Embryonic facial prominence (tissue), 1 donor: ENCODE data around the gene CHN2.

Experiments used
- DNase-seq: peaks from one replicate; pipeline ENCODE4 v3.0.0-alpha.2; 2016; ENCODE audit errors: extremely low spot score

The CHN2 gene

DNA sequence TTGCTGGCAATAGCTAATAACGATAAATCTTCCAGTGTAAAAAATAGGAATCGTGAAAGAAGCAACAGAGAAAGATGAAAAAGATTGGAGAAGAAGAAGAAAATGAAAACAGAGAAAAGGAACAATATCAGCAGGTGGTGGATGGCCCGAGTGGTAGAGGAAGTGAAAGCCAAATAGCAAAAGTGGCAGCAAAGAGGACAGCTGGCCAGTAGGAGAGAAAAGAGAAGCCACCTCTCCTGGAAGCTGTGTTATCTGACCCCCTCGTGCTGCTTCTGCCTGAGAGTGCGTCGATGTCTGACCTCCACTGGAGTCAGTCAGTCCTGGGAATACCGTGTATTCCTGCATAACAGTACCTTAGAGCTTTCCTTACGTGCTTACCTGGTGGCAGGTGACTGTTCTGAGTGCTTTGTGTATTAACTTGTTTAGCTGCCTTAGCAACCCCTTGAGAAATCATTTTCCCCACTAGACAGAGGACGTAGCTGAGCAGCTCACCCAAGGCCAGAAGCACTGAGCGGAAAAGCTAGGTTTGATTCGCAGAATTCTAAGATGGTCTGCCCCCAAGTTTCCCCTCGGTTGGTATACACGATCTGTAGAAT is 88.3 kb downstream of the CHN2 start:
- DNase-seq: no peak

DNA sequence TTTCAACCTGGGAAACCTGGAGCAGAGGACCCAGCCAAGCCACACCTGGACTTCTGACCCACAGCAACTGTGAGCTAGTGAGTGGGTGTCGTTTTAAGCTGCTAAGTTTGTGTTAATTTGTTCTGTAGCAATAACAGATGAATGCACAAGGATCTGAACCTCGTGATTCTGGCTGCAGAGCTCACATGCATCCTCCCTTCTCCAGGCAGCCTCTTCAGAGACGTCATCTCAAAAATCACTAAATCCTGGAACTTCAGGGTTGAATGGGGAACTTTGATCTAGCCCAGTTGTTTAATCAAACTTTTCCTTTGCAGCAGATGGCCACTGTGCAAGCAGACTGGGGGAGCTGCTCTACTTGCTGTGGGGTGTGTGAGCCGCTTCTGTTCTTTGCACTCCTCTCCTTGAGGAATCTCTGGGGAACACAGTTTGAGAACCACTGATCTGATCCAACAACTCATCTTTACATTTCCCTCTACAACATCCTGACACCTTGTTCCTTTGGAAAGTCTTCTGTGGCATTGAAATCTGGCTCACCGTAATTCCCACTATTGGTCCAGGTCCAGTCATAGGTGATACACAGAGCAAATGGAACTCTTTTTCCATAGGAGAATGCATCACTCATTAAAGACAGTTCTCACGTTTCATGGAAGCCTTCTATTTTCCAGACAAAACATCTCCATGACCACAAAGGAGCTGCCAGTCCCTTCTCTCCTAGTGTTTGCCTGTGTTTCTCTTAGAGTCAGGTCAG is 90.3 kb downstream of the CHN2 start:
- no peak for DNase-seq

DNA sequence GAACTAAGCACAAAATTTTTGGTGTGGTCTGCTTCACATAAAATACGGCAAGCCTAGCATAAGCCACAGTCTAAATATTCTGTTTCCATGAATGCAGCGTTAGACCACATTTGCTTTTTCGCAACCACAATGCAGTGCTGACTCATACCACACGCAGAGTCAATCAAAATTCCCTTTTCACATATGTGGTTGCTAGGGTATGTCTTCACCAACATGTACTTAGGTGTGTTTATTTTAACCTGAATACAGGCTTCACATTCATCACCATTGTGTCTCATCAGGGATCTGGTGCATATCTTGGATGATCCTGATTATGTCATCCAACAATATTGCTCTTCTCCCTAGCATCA is 90.8 kb downstream of the CHN2 start:
- peak; percentile 46 for DNase-seq

DNA sequence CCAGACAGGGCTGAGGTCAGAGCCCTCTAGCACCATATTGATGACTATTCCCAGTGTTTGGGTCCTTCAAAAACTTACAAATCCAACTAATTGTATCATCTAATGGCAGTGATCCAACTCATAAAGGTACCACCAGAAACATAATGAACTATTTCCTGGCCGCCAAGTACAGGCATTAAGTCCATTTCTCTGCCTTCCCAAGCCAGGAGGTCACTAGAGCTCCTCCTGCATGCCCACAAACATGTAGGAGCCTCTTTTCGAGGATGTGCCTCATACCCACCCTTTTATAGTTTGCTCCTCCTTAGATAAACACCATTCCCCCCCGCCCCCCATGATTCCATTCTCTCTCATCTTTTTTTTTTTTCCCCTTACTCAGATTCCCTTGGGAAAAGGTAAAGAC is 91.3 kb downstream of the CHN2 start:
- no peak for DNase-seq

DNA sequence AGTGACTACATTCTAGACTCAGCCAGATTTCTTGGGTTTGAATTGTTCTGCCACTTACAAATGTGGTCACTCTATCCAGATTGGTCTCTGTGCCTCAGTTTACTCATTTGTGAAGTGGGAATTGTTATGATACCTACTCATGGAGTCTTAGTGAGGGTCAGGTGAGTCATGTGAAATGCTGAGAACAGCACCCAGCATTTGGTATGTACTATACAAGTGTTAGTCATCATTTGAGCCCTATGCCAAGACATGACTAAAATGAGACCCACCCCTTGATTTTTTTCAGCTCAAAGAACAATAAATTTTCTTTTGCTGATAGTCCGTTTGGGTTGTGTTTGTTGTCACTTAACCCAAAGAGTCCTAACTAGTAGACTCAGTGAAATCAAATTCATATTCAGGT is 92.8 kb downstream of the CHN2 start:
- no peak for DNase-seq

DNA sequence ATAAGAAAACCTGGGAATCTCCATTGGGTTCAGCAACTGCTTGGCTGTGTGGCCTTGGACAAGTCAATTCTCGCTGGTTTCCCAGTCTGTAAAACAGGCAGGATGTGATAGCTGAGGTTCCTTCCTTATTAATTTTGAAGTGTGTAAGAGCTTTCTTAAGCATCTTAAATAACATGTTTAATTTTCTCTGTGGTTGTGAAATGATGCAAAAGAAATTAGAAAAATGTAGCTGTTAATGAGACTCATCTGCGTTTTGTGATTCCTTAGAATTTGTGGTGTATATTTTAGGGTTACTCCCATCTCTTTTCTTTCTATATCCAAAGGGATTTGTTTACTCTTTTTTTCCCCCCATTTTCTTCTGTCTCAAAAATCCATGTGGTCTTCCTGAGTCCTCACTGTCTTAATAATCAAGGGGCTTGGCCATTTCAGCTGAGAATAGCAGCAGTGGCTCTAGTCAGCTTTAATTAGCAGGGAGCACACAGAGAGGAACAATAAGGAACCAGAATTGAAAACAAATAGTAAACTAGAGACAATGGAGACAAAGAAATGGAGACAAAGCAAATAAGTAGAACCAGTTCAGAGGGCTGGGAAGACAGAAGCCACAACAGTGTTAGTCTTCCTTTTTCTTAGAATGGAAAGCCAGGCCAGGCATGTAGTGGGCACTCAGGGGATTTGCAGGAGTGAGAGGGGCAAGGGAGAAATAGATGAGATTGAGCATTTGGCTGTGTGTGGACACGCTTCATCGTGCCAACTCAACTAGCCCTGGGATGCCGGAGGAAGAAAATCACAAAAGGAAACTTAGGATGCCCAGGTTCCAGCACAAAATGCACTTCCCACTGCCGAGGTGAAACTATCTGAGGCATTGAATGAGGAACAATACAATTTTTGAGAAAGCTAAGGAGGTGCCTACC is 93.9 kb downstream of the CHN2 start:
- DNase-seq: no peak

DNA sequence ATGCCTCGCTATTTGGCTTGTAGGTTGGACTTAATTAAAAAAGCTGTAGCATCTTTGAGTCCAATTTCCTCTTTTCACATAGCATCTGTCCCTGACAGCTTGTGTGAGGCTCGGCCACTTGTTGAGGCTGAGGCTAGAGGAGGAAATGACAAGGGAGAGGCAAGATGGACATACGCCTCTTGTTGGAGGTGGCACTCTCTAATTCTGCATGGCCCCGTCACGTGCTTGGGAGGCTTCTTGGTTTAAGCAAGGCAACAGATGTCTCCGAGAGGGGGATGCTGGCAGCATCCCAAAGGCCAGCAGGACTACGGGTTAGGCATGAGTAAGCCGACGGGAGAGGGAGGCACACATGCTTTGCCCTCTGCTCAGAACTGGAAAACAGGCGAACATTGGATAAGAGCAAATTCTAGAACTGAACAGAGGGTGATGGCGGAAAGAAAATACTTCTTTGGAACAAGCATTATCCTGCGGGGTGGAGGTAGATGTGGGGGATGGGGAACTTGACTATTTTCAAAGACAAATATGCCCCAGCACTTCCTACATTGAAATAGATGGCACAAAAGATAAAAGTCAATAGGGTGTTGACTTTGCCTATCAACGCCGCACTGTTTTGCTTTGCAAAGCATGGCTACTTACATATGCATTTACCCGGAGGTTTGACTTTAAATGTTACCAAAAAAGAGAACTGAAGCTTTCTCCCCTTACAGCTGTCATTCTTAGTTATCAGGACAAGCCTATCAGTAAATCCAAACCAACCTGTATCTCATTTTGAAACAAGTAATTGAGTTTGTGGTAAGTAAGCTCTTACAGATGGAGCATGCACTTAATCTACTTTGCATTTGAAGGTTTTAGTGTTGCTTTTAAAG is 94.8 kb downstream of the CHN2 start:
- no peak for DNase-seq

DNA sequence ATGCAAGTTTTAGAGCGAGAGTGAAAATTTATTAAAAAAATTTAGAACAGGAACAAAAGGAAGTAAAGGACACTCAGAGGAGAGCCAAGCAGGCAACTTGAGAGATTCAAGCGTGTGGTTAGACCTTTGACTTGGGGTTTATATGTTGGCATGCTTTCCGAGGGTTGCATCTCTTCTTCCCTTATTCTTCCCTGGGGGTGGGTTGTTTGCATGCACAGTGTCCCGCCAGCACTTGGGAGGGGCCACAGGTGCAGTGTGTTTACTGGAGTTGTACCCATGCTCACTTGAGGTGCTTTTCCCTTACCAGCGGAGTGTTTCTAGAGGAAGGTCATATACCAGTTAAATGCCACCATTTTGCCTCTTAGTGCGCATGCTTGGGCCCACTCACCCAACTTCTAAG is 96.3 kb downstream of the CHN2 start:
- no peak for DNase-seq

DNA sequence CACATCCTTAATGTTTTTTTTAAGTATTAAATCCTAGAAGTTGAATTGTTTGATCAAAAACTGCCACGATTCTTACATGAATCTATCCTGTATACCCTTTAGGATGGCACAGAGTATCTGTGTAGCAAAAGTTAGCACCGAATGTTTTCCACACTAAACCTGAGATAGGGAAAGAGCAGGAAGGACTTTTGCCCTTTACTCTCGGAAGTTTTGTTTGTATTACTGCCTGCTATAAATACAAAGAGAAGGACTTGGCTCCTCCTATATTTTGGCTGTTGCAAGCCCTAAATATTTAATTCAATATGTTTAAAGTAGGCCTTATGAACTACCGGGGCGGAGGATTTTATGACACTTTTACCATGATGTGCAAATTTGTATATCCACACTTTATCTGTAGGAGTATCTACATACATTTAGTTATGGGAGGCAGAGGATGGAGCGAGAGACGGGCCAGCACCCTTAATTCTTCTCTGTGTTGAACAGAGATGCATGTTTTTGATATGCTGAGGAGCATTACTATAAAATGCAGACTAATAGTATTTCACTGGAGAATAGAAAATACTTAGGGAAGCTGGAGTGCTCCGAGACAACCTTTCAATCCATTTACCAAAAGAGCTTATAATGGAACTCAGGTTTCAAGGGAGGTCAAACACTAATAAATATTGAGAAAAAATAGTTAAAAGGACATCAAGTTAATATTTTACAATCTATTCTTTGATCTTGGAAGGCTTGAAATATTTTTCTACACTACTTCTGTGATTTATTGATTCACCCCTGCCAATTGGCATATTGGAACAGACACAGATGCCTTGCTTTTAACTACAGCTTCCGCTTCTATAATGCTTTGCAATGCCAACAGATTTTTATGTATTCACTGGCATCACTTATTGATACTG is 97.4 kb downstream of the CHN2 start:
- no peak for DNase-seq

DNA sequence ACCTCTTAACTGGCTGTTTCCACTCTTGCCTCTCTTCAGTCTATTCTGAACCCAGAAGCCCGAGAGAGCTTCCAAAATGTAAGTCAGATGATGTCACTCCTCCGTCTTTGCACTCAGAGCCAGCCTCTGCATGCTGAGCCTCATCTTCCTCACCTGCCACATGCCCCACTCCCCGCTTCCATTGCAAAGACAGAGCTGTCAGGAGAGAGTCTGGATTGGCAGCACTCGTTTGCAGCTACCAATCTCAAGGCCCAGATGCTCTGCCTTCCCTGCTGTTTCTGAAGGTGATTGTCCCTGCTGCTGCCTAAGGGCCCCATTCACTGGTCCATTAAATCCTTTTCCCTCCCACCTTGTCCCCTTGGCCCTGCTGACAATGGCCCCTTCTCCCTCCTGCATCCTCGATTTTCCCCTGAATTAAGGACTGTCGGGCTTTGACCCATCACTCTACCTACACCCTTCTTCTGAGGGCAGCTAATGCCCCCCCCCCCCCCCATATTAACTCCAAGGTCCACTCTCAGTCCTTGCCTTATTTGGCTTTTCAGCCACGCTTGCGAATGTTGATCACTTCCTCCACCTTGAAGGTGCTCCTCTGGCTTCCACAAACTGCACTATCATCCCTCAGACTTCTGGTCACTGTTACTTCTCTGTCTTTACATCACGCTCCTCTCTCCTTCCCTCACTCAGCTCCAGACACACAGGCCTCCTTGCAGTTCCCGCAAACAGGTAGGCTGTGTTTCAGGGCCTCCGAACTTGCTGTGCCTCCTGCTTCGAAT is 98.5 kb downstream of the CHN2 start:
- no peak for DNase-seq

DNA sequence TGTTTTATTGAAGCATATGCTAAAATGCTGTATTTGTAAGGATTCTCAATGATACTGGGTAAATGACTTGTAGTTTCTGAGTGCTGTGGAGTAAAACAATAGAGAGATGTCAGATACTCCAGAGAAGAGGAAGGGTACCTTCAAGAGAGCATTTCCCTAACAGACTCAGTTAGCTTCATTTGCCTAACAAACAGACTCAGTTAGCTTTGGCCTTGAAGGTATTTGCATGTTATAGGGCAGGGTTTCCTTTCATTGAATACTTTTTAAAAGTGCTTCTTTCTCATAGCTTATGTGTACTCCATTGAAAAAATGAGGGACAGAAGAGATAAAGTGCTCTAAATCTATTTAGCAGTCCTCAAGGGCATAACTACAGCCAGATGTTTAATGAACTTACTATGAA is 101.8 kb downstream of the CHN2 start:
- no peak for DNase-seq

DNA sequence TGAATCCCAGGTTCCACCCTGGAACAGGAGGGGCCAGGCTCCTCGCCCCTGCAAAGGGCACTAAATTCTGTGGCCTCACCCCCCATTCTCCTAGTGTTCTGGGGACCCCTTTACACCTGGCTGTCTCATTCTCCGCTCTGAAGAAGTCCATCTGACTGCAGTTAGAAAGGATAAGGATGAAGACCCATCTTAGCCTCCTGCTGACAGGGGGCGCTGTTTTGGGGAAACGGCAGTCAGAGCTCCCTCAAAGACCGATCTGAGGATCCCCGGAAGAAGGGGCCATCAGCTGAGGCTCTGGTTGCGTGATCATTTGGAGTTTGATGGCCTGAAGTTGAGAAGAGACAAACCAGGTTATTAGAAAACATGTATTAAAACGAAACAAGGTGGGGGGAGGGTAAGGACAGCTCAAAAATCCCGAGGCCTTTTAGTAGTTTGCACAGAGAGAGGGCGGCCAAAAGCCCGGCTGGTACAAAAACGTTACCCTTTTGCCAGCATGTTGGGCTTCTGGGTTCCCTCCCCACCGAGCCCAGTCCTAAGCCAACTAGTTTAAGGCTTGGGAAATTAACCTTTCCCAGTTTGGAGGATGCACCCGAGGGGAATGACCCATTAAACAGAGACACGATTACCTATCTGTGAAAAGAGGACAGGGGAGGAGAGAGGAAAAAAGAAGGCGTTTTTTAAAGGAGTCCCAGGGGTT is 102.8 kb downstream of the CHN2 start:
- DNase-seq: no peak

DNA sequence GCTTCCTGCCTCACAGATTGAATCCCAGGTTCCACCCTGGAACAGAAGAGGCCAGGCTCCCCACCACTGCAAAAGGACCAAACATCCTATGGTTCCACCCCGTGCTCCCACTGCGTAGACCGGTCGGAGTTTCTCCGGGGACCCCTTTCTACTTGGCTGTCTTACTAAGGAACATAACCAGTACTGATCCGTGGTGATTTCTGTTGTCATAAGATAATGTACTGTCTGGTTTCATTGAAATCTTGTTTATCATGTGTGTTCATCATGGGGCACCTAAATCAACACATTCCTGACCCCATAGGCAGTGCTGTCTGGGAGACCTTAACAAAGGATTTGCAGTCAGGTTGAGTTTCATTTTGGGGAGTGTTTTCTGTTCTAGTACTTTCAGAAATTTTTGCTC is 104.5 kb downstream of the CHN2 start:
- no peak for DNase-seq

DNA sequence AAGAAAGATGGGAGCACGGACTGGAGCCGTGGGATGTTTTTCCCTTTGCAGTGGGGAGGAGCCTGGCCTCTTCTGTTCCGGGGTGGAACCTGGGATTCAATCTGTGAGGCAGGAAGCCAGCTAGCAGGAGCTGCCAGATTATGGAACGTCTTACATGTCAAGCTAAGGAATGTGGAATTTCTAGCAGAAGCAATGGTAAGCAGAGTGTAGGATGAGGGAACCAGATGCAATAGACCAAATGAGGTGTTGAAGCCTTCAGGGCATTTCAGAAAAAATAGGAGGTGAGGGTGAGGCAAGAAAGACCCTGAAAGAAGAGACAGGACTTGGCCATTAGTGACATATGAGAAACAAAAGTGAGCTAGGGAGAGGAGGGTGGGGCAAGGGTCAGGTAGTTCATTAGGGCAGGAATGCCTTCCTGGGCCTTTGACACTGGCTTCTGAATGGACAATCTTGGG is 105.5 kb downstream of the CHN2 start:
- DNase-seq: no peak

DNA sequence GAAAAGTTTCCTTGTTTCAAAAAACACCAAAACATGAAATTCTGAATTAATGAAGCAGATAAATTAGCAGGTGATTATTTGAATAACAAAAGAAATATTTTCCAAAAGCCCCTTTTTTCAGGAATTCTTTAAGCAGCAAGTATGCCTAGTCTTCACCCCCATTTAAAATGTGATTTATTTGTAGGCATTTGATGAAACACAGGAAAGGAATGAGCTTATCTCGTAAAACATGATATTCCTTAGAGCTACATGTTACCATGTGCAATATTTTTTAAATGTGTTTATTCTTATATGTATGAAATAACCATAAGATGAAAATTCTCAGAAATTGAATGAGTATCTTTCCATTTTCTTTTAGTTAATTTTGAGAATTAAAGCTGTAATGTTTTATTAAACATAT is 106.1 kb downstream of the CHN2 start:
- DNase-seq: no peak

DNA sequence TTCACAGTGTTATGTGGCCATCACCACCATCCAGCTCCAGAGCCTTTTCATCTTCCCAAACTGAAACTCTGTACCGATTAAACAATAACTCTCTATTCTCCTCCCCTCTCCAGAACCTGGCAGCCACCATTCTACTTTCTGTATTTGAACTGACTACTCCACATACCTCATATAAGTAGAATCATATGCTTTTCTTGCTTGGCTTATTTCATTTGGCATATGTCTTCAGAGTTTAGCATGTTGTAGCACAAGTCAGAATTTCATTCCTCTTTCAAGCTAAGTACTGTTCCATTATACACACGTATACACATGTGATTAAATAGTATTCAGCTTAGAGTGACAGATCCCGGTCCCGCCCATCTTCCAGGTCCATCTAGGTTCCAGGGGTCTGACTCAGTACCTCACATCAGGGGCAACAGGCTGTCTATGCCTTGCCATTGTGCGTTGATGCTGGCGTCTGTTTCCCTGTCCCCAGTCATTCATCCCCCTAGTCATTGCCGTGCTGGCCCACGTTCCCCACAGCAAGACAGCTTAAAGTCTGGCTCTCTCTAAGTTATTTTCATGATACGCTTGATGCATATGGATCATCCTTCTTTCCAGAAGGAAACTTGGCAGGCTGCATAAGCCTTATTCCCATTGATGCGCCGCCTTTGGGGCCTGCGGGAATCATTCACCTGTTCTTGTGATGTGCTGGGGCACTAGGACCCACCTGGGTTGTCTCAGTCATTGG is 108.3 kb downstream of the CHN2 start:
- peak; percentile 37 for DNase-seq

DNA sequence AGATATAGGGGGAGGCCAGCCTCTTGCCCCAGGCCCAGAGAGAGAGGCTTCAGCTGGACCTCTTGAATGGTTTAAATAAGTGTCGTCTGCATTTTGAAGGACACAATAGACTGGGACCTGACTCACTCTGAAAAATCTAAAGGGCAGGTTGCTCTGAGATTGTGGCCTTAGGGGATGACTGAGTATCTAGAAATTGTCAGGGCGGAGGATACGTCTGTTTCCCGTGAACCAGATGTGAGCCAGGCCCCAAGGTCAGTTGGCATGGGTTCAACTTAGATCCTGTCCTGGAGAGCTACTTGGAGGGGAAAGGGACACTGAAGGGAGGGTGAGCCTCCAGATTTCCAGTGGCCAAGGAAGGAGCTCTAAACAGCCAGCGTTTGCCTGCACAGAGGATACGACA is 110.2 kb downstream of the CHN2 start:
- DNase-seq: no peak

DNA sequence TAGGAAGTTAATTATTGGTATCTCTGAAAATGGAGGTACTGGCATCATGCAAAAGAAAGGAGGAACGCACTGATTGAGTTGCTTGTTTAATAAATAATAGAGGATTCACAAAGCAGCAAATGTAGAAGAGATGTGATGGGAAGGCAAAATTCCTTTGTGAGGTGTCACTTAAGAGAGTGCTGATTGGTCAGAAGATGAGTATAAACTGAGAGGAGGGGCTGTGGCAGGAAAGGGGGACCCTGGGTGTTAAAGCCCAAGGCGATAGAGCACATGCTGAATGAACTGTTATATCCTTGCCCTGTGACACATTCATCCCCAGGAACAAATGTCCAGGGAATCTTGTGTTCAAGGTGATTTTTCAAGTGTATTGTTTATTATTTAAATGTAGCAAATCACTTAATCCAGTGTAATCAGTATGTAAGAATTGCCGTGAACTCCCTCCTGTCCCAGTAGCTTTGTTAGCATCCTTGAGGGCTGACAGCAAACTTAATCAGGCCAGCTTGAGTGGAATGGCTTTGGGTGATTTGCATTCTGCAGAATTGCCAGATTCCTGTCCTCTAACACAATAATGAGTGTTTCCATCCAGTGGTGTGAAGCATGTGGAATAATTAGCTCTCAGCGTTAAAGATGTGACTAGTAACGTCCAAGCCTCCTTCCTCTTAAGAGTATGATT is 111.9 kb downstream of the CHN2 start:
- no peak for DNase-seq
